Measurements from ENCODE around the gene ARHGAP26. TPM values are rescaled to one million over a fixed set of nuclear protein-coding genes. Genes with fewer than 3 reads are reported as not detected.

Gene ARHGAP26
- total and polyA plus RNA-seq, 2 of the 4 experiments (the other 2 are of a cell fraction), result 0.54 to 0.56 TPM

- H3K4me3 ChIP-seq (ENCODE audit: insufficient read depth, low read depth, low read length), result no peak overlapping the region
- CTCF ChIA-PET, result interaction anchor here (0.7 kb wide), 1 partner anchor 129 kb away, joined by 5 read pairs; no protein-coding TSS in a partner anchor
- POLR2A ChIA-PET (ENCODE audit: unreplicated experiment), result no interaction called here
- H3K4me1 ChIP-seq (ENCODE audit: control insufficient read depth, insufficient read depth, low read length), result peaks cover 5% of the 10 kb centered on the region
- dilution Hi-C loops (cut with HindIII; ENCODE audit: low sequenced_read_pairs, unreplicated experiment), result loop anchor here (25.0 kb wide), 1 partner anchor 165 kb away; no protein-coding TSS in a partner anchor
- DNase-seq (no peak), ATAC-seq (ENCODE audit: low read depth) (no peak)
- H3K79me1 ChIP-seq (ENCODE audit: low read depth in 1 of 2, low read length in 2 of 2), result no peaks in the 10 kb centered on the region
- H3K23ac ChIP-seq (ENCODE audit: low read depth, low read length), result no peak overlapping the region
- TF ChIP-seq RCOR1 (IDR thresholded peaks at IDR 0.05; ENCODE audit: insufficient replicate concordance, low read length) (no peak), CHD1 (IDR thresholded peaks at IDR 0.05; ENCODE audit: low read depth, low read length) (no peak), NFE2L2 (IDR thresholded peaks at IDR 0.05; ENCODE audit: low read depth, low read length) (no peak), USF2 (IDR thresholded peaks at IDR 0.05; ENCODE audit: low read depth, low read length) (no peak), MAZ (IDR thresholded peaks at IDR 0.05; ENCODE audit: borderline replicate concordance, low read depth, low read length) (no peak), CTCF (conservative IDR thresholded peaks at IDR 0.05; ENCODE audit: low read depth, low read length) (no peak), ELK1 (IDR thresholded peaks at IDR 0.05; ENCODE audit: borderline replicate concordance, low read depth, low read length) (no peak), FOS (IDR thresholded peaks at IDR 0.05; ENCODE audit: low read depth, low read length) (no peak), POLR2A (IDR thresholded peaks at IDR 0.05; ENCODE audit: low read depth, low read length) (no peak), MXI1 (IDR thresholded peaks at IDR 0.05; ENCODE audit: borderline replicate concordance, low read depth, low read length) (no peak), SMC3 (IDR thresholded peaks at IDR 0.05; ENCODE audit: low read depth, low read length) (no peak), CEBPB (IDR thresholded peaks at IDR 0.05; ENCODE audit: low read depth, low read length) (no peak), RFX5 (IDR thresholded peaks at IDR 0.05; ENCODE audit: low read depth, low read length) (no peak), RAD21 (IDR thresholded peaks at IDR 0.05; ENCODE audit: low read length) (no peak)
- no peak overlapping the region for H2BK5ac ChIP-seq (ENCODE audit: low read depth, low read length, poor library complexity, severe bottlenecking)
- no TSS peak for BruUV-seq (replicated peaks)
- H3K9me3 ChIP-seq (ENCODE audit: control insufficient read depth, insufficient read depth, low read length), result no peaks in the 10 kb centered on the region
- no peak overlapping the region for H3K14ac ChIP-seq (replicated peaks; ENCODE audit: low read depth, low read length)
- H3K9ac ChIP-seq (ENCODE audit: low read depth, low read length), result no peak overlapping the region
- in situ Hi-C loops (cut with MboI; ENCODE audit: low sequenced_read_pairs), result loop anchor here (10.0 kb wide), 1 partner anchor 272 kb away; no protein-coding TSS in a partner anchor
- no peak overlapping the region for H2BK15ac ChIP-seq (ENCODE audit: low read depth, low read length)
- H2AK5ac ChIP-seq (ENCODE audit: low read depth, low read length), result no peak overlapping the region
- no peaks in the 10 kb centered on the region for H3K36me3 ChIP-seq (ENCODE audit: control insufficient read depth, insufficient read depth, low read length)
- no peak overlapping the region for H3K4me2 ChIP-seq (ENCODE audit: low read depth, low read length)
- no peak overlapping the region for H2BK20ac ChIP-seq (ENCODE audit: low read depth, low read length)
- WGBS, 2 experiments (ENCODE audit: extremely low coverage in 2 of 2, insufficient read length in 1 of 2), result no CpG with 5 or more reads among the region's 2 CpGs
- H3K27ac ChIP-seq (ENCODE audit: insufficient read depth, low read length), result no peak overlapping the region
- H2AK9ac ChIP-seq (replicated peaks; ENCODE audit: low read depth, low read length, poor library complexity), result no peak overlapping the region
- no peak overlapping the region for H2AFZ ChIP-seq (replicated peaks; ENCODE audit: low read length, poor library complexity)
- H4K8ac ChIP-seq (ENCODE audit: low read depth in 2 of 2, low read length in 2 of 2), result no peak overlapping the region
- no peaks in the 10 kb centered on the region for H3K9me1 ChIP-seq (ENCODE audit: insufficient read depth, low read length)
- no peak overlapping the region for H4K91ac ChIP-seq (ENCODE audit: insufficient read depth, low read depth, low read length)
- no peak overlapping the region for H3K18ac ChIP-seq (ENCODE audit: low read depth, low read length)
- no peak overlapping the region for H3K56ac ChIP-seq (ENCODE audit: extremely low read depth, insufficient read depth, low read length)
- H3K4ac ChIP-seq (ENCODE audit: low read depth, low read length), result no peak overlapping the region
- H2BK120ac ChIP-seq (ENCODE audit: low read depth, low read length), result no peak overlapping the region
- intact Hi-C loops (cut with micrococcal nuclease), result no loop called here
- H3K27me3 ChIP-seq (ENCODE audit: control insufficient read depth, insufficient read depth, low read length), result peaks cover 14% of the 10 kb centered on the region
- H4K20me1 ChIP-seq (ENCODE audit: insufficient read depth, low read length), result no peaks in the 10 kb centered on the region
- no peak overlapping the region for H4K5ac ChIP-seq (ENCODE audit: low read depth, low read length)
These were observed 106.6 kb downstream of the ARHGAP26 start for GRCh38 chr5:142876817-142877216.
